ENCODE results near the gene KCMF1.

Gene KCMF1

GRCh38 chr2:84971510-84972206 is 697 bp downstream of the KCMF1 start:
- no peaks in the 10 kb centered on the region for H3K9me3 ChIP-seq (ENCODE audit: control insufficient read depth, low read length)
- H3K9ac ChIP-seq (ENCODE audit: low read length) = peak overlapping the region; percentile 96
- no peaks in the 10 kb centered on the region for H3K36me3 ChIP-seq (ENCODE audit: control insufficient read depth, insufficient read depth, low read length)
- peaks cover 19% of the 10 kb centered on the region for H3K4me1 ChIP-seq (ENCODE audit: control insufficient read depth, insufficient read depth, low read length)
- H3K4me3 ChIP-seq (ENCODE audit: low read length) = peak overlapping the region; percentile 90
- H3K27me3 ChIP-seq (ENCODE audit: control insufficient read depth, insufficient read depth, low read length) = no peaks in the 10 kb centered on the region

DNA sequence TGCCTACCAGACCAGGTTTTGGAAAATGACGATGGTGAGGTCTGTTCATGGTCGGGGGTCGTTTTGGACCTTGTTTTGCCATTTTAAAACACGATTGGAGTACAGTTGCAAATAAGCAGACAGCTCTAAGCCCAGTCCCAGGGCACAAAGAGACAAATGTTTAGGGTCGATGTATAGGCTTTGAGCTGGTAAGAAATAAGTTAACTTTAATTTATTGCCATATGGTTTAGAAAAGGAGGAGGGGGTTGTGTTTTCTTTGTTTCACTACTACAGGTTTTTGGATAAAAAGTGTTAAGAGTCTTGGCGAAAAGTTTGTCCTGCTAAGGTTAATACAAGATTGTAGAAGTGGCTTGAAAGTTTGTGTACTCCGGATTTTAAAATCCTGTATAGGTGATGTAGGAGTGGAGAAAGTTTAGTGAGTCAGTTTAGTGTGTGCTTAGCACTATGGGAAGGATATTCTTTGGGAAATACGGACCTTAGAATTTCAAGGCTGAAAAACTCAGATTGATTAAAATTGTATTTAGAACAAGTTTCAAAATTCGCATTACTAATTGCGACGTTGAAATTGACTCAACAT is 1.3 kb downstream of the KCMF1 start:
- no peaks in the 10 kb centered on the region for H3K36me3 ChIP-seq (ENCODE audit: control insufficient read depth, insufficient read depth, low read length)
- peak overlapping the region; percentile 90 for H3K4me3 ChIP-seq (ENCODE audit: low read length)
- peaks cover 19% of the 10 kb centered on the region for H3K4me1 ChIP-seq (ENCODE audit: control insufficient read depth, insufficient read depth, low read length)
- no peaks in the 10 kb centered on the region for H3K9me3 ChIP-seq (ENCODE audit: control insufficient read depth, low read length)
- H3K27me3 ChIP-seq (ENCODE audit: control insufficient read depth, insufficient read depth, low read length) = no peaks in the 10 kb centered on the region
- H3K9ac ChIP-seq (ENCODE audit: low read length) = peak overlapping the region; percentile 96

- H3K9ac ChIP-seq (ENCODE audit: low read length) = peak overlapping the region; percentile 96
- no peaks in the 10 kb centered on the region for H3K36me3 ChIP-seq (ENCODE audit: control insufficient read depth, insufficient read depth, low read length)
- no peak overlapping the region for H3K4me3 ChIP-seq (ENCODE audit: low read length)
- no peaks in the 10 kb centered on the region for H3K27me3 ChIP-seq (ENCODE audit: control insufficient read depth, insufficient read depth, low read length)
- H3K4me1 ChIP-seq (ENCODE audit: control insufficient read depth, insufficient read depth, low read length) = peaks cover 19% of the 10 kb centered on the region
- no peaks in the 10 kb centered on the region for H3K9me3 ChIP-seq (ENCODE audit: control insufficient read depth, low read length)
Observed at GRCh38 chr2:84972932-84973331, 2.0 kb downstream of the KCMF1 start.

GRCh38 chr2:84980263-84980983 is 9.5 kb downstream of the KCMF1 start:
- Histone ChIP-seq H3K36me3 (ENCODE audit: control insufficient read depth, insufficient read depth, low read length) (no peaks in the 10 kb centered on the region), H3K9ac (ENCODE audit: low read length) (no peak overlapping the region), H3K9me3 (ENCODE audit: control insufficient read depth, low read length) (no peaks in the 10 kb centered on the region), H3K4me1 (ENCODE audit: control insufficient read depth, insufficient read depth, low read length) (peaks cover 4% of the 10 kb centered on the region), H3K27me3 (ENCODE audit: control insufficient read depth, insufficient read depth, low read length) (no peaks in the 10 kb centered on the region), H3K4me3 (ENCODE audit: low read length) (no peak overlapping the region)

GRCh38 chr2:84986018-84986417 is 15.1 kb downstream of the KCMF1 start:
- no peak overlapping the region for H3K4me3 ChIP-seq (ENCODE audit: low read length)
- H3K27me3 ChIP-seq (ENCODE audit: control insufficient read depth, insufficient read depth, low read length) = no peaks in the 10 kb centered on the region
- H3K4me1 ChIP-seq (ENCODE audit: control insufficient read depth, insufficient read depth, low read length) = no peaks in the 10 kb centered on the region
- H3K9ac ChIP-seq (ENCODE audit: low read length) = no peak overlapping the region
- no peaks in the 10 kb centered on the region for H3K36me3 ChIP-seq (ENCODE audit: control insufficient read depth, insufficient read depth, low read length)
- H3K9me3 ChIP-seq (ENCODE audit: control insufficient read depth, low read length) = no peaks in the 10 kb centered on the region

- H3K4me1 ChIP-seq (ENCODE audit: control insufficient read depth, insufficient read depth, low read length) = no peaks in the 10 kb centered on the region
Observed at GRCh38 chr2:84989422-84989821, 18.5 kb downstream of the KCMF1 start.

GRCh38 chr2:84989927-84990326 is 19.0 kb downstream of the KCMF1 start:
- Histone ChIP-seq H3K4me3 (ENCODE audit: low read length) (no peak overlapping the region), H3K4me1 (ENCODE audit: control insufficient read depth, insufficient read depth, low read length) (no peaks in the 10 kb centered on the region), H3K9me3 (ENCODE audit: control insufficient read depth, low read length) (no peaks in the 10 kb centered on the region), H3K36me3 (ENCODE audit: control insufficient read depth, insufficient read depth, low read length) (no peaks in the 10 kb centered on the region), H3K27me3 (ENCODE audit: control insufficient read depth, insufficient read depth, low read length) (no peaks in the 10 kb centered on the region), H3K9ac (ENCODE audit: low read length) (no peak overlapping the region)

More at GRCh38 chr2:84989422-84989821, 18.5 kb downstream of the KCMF1 start:
- Histone ChIP-seq H3K4me3 (ENCODE audit: low read length) (no peak overlapping the region), H3K36me3 (ENCODE audit: control insufficient read depth, insufficient read depth, low read length) (no peaks in the 10 kb centered on the region), H3K9me3 (ENCODE audit: control insufficient read depth, low read length) (no peaks in the 10 kb centered on the region), H3K27me3 (ENCODE audit: control insufficient read depth, insufficient read depth, low read length) (no peaks in the 10 kb centered on the region), H3K9ac (ENCODE audit: low read length) (no peak overlapping the region)

DNA sequence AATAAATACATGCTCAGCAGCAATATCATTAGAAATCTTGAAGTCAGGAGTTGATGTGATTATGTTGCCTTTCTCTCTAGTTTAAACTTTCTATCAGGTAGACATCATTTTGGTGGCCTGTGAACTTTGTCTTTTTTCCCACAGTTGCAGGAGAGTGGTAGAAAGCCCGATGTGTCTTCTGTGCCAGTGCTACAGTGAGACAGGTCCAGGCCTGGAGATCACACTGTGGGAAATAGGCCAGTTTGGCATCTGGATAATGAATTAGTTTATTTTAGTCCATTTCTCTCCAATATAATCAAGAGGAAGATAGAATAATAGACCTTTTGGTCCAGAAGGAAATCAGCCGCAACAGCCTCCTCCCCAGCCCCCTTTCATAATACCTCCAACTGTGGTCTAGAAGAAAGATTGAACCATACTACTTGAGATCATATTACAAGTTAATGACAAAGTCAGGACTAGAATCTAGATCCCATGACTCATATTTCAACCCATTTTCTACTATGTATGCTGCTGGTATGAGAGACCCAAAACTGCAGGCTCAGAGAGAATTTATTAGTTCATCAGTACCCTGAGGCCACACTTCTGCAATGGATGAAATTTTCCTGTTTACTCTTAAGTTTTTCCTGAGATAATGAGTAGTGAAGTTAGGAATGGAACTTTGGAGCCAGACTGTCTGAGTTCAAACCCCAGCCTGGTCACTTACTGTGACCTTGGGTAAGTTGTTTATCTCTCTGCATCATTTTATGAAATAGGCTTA is 20.6 kb downstream of the KCMF1 start:
- H3K36me3 ChIP-seq (ENCODE audit: control insufficient read depth, insufficient read depth, low read length) = no peaks in the 10 kb centered on the region
- H3K4me3 ChIP-seq (ENCODE audit: low read length) = no peak overlapping the region
- H3K9ac ChIP-seq (ENCODE audit: low read length) = no peak overlapping the region
- H3K4me1 ChIP-seq (ENCODE audit: control insufficient read depth, insufficient read depth, low read length) = no peaks in the 10 kb centered on the region
- H3K9me3 ChIP-seq (ENCODE audit: control insufficient read depth, low read length) = no peaks in the 10 kb centered on the region
- no peaks in the 10 kb centered on the region for H3K27me3 ChIP-seq (ENCODE audit: control insufficient read depth, insufficient read depth, low read length)

- Histone ChIP-seq H3K9me3 (ENCODE audit: control insufficient read depth, low read length) (no peaks in the 10 kb centered on the region), H3K9ac (ENCODE audit: low read length) (no peak overlapping the region), H3K4me1 (ENCODE audit: control insufficient read depth, insufficient read depth, low read length) (peaks cover 5% of the 10 kb centered on the region), H3K36me3 (ENCODE audit: control insufficient read depth, insufficient read depth, low read length) (no peaks in the 10 kb centered on the region), H3K27me3 (ENCODE audit: control insufficient read depth, insufficient read depth, low read length) (no peaks in the 10 kb centered on the region), H3K4me3 (ENCODE audit: low read length) (no peak overlapping the region)
Observed at GRCh38 chr2:84995826-84996225, 24.9 kb downstream of the KCMF1 start.

DNA sequence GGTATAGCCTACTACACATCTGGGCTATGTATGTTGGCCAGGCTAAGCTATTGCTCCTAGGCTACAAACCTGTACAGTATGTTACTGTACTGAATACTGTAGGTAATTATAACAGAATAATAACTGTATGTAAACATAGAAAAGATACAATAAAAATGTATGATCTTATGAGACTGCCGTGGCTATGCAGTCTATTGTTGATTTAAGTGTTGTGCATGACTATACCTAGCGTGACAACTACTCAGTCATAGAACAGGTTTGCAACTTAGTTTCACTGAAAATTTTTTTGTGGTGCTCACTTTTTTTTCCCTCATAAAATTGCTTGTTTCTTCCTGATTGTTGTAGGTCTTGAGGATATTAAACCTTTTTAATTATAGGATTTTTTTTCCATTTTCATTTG is 25.9 kb downstream of the KCMF1 start:
- Histone ChIP-seq H3K27me3 (ENCODE audit: control insufficient read depth, insufficient read depth, low read length) (no peaks in the 10 kb centered on the region), H3K36me3 (ENCODE audit: control insufficient read depth, insufficient read depth, low read length) (no peaks in the 10 kb centered on the region), H3K9ac (ENCODE audit: low read length) (no peak overlapping the region), H3K9me3 (ENCODE audit: control insufficient read depth, low read length) (no peaks in the 10 kb centered on the region), H3K4me1 (ENCODE audit: control insufficient read depth, insufficient read depth, low read length) (peaks cover 5% of the 10 kb centered on the region), H3K4me3 (ENCODE audit: low read length) (no peak overlapping the region)

- Histone ChIP-seq H3K27me3 (ENCODE audit: control insufficient read depth, insufficient read depth, low read length) (no peaks in the 10 kb centered on the region), H3K9ac (ENCODE audit: low read length) (no peak overlapping the region), H3K9me3 (ENCODE audit: control insufficient read depth, low read length) (no peaks in the 10 kb centered on the region), H3K4me3 (ENCODE audit: low read length) (no peak overlapping the region), H3K4me1 (ENCODE audit: control insufficient read depth, insufficient read depth, low read length) (peaks cover 5% of the 10 kb centered on the region), H3K36me3 (ENCODE audit: control insufficient read depth, insufficient read depth, low read length) (no peaks in the 10 kb centered on the region)
Observed at GRCh38 chr2:84999553-84999955, 28.6 kb downstream of the KCMF1 start.

DNA sequence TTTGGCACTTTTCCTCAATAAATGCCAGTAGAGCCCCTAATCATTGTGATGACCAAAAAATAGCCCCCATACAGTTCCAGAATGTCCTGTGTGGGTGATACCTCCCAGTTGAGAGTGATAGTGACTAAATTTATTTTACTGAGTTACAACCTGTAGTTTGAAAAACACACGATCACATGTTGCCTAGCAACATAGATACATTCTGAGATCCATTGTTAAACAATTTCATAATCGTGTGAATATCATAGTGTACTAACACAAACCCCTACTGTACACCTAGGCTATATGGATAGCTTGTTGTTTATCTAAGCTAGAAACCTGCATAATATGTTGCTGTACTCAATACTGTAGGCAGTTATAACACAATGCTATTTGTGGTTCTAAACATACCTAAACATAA is 30.6 kb downstream of the KCMF1 start:
- Histone ChIP-seq H3K4me1 (ENCODE audit: control insufficient read depth, insufficient read depth, low read length) (peaks cover 10% of the 10 kb centered on the region), H3K4me3 (ENCODE audit: low read length) (no peak overlapping the region), H3K9me3 (ENCODE audit: control insufficient read depth, low read length) (no peaks in the 10 kb centered on the region), H3K9ac (ENCODE audit: low read length) (no peak overlapping the region), H3K36me3 (ENCODE audit: control insufficient read depth, insufficient read depth, low read length) (no peaks in the 10 kb centered on the region), H3K27me3 (ENCODE audit: control insufficient read depth, insufficient read depth, low read length) (no peaks in the 10 kb centered on the region)
